RPMI8226 (cell line): ENCODE data around the gene PNMA3.
"Not testable (repeated sequence)": the region's sequence is repeated elsewhere in the genome, so short reads cannot be mapped to it uniquely, and the experiment has no call there.

Experiments
- DNase-seq: peaks from one replicate; pipeline ENCODE4 v3.0.0-alpha.2; 2015

The PNMA3 gene

GRCh38 chrX:153055871-153056749 lies at the start of gene PNMA3:
TSS of gene PNMA3 (plus strand) at chrX:153056470. CDS start at chrX:153057056, 586 bp downstream.
- no peak for DNase-seq

- DNase-seq, result not testable (repeated sequence)
These were observed 39.1 kb upstream of the PNMA3 start for GRCh38 chrX:153017174-153017573.

- no peak for DNase-seq
These were observed 37.1 kb upstream of the PNMA3 start for GRCh38 chrX:153019166-153019565.

- not testable (repeated sequence) for DNase-seq
These were observed 29.8 kb upstream of the PNMA3 start for GRCh38 chrX:153026501-153026900.

- DNase-seq, result not testable (repeated sequence)
These were observed 27.8 kb upstream of the PNMA3 start for GRCh38 chrX:153028487-153028886.

GRCh38 chrX:153029162-153029561 lies 27.1 kb upstream of the PNMA3 start:
- DNase-seq, result no peak

GRCh38 chrX:153029875-153030274 lies 26.4 kb upstream of the PNMA3 start:
- DNase-seq, result no peak

GRCh38 chrX:153030801-153031200 lies 25.5 kb upstream of the PNMA3 start:
- DNase-seq, result no peak

- peak; percentile 71 for DNase-seq
These were observed 23.7 kb upstream of the PNMA3 start for GRCh38 chrX:153032397-153033118.

GRCh38 chrX:153049093-153049492 lies 7.2 kb upstream of the PNMA3 start:
- no peak for DNase-seq

GRCh38 chrX:153052534-153052933 lies 3.7 kb upstream of the PNMA3 start:
- DNase-seq, result no peak

GRCh38 chrX:153057281-153057680 lies 1.0 kb downstream of the PNMA3 start:
- DNase-seq, result no peak

- no peak for DNase-seq
These were observed 3.2 kb downstream of the PNMA3 start for GRCh38 chrX:153059191-153060094.

- DNase-seq, result no peak
These were observed 3.8 kb downstream of the PNMA3 start for GRCh38 chrX:153060095-153060445.

- DNase-seq, result no peak
These were observed 5.5 kb downstream of the PNMA3 start for GRCh38 chrX:153061732-153062131.

- no peak for DNase-seq
These were observed 7.0 kb downstream of the PNMA3 start for GRCh38 chrX:153063315-153063714.

- no peak for DNase-seq
These were observed 7.8 kb downstream of the PNMA3 start for GRCh38 chrX:153064061-153064460.

- no peak for DNase-seq
These were observed 9.1 kb downstream of the PNMA3 start for GRCh38 chrX:153065389-153065788.

- DNase-seq, result not testable (repeated sequence)
These were observed 10.1 kb downstream of the PNMA3 start for GRCh38 chrX:153066402-153066801.

- DNase-seq, result not testable (repeated sequence)
These were observed 15.8 kb downstream of the PNMA3 start, which contains the start of gene PNMA6A for GRCh38 chrX:153071909-153072583. TSS of gene PNMA6A (plus strand) at chrX:153072454. CDS start at chrX:153073063, 609 bp downstream.

- DNase-seq, result not testable (repeated sequence)
These were observed 17.1 kb downstream of the PNMA3 start for GRCh38 chrX:153073331-153073730.

- no peak for DNase-seq
These were observed 18.1 kb downstream of the PNMA3 start for GRCh38 chrX:153074262-153074899.
